OCI-LY1 (cell line): ENCODE results near the gene MPZL3.

Experiments
- H2AFZ ChIP-seq: fragments of 200-600 bp; sonication (generic), shearing (Covaris generic); 2 replicates; pipeline ENCODE4 v1.6.0; 2014; ENCODE audit warnings: antibody characterized with exemption, mild to moderate bottlenecking, low read length
- H3F3A ChIP-seq: fragments of 200-600 bp; sonication (generic), shearing (Covaris generic); 2 replicates; pipeline ENCODE4 v1.6.0; 2014; ENCODE audit warnings: mild to moderate bottlenecking, antibody characterized with exemption, low read length, moderate library complexity; ENCODE audit not compliant: insufficient read depth
- H3K27ac ChIP-seq: fragments of 200-600 bp; sonication (generic); 2 replicates; pipeline ENCODE4 v1.5.1; 2014; ENCODE audit warnings: low read length, mixed run types, mild to moderate bottlenecking, low read depth; ENCODE audit not compliant: poor library complexity, severe bottlenecking
- H3K27me3 ChIP-seq: fragments of 200-600 bp; sonication (generic); 2 replicates; pipeline ENCODE4 v1.6.0; 2014; ENCODE audit warnings: antibody characterized with exemption, mild to moderate bottlenecking, low read length, moderate library complexity; ENCODE audit not compliant: insufficient read depth
- H3K36me3 ChIP-seq: fragments of 200-600 bp; sonication (generic); 2 replicates; pipeline ENCODE4 v1.6.1; 2014; ENCODE audit warnings: mild to moderate bottlenecking, antibody characterized with exemption, low read length, moderate library complexity, mixed read lengths; ENCODE audit not compliant: insufficient read depth
- H3K4me1 ChIP-seq: fragments of 200-600 bp; sonication (generic); 2 replicates; pipeline ENCODE4 v1.5.1; 2014; ENCODE audit warnings: mild to moderate bottlenecking, low read length, moderate library complexity; ENCODE audit not compliant: insufficient read depth, severe bottlenecking
- H3K4me2 ChIP-seq: fragments of 200-600 bp; sonication (generic), shearing (Covaris generic); 2 replicates; pipeline ENCODE4 v1.6.1; 2014; ENCODE audit warnings: low read length
- H3K4me3 ChIP-seq: fragments of 200-600 bp; sonication (generic); 2 replicates; pipeline ENCODE4 v1.5.1; 2014; ENCODE audit warnings: low read length, low read depth, mild to moderate bottlenecking, mixed read lengths; ENCODE audit not compliant: poor library complexity, severe bottlenecking
- H3K79me2 ChIP-seq: fragments of 200-600 bp; shearing (Covaris generic); 2 replicates; pipeline ENCODE4 v1.6.1; 2016; ENCODE audit warnings: mixed run types, low read length, mixed read lengths; ENCODE audit not compliant: insufficient read depth
- H3K9ac ChIP-seq: fragments of 200-600 bp; sonication (generic), shearing (Covaris generic); 2 replicates; pipeline ENCODE4 v1.6.1; 2014; ENCODE audit warnings: mild to moderate bottlenecking, low read length, mixed read lengths
- H3K9me2 ChIP-seq: fragments of 200-600 bp; sonication (generic), shearing (Covaris generic); 2 replicates; pipeline ENCODE4 v1.6.1; 2014; ENCODE audit warnings: low read depth, mild to moderate bottlenecking, low read length, mixed read lengths
- H3K9me3 ChIP-seq: fragments of 200-600 bp; shearing (Covaris generic); 2 replicates; pipeline ENCODE4 v1.6.1; 2014; ENCODE audit warnings: low read length, mixed read lengths
- H4K20me1 ChIP-seq: fragments of 200-600 bp; sonication (generic), shearing (Covaris generic); 2 replicates; pipeline ENCODE4 v1.6.0; 2016; ENCODE audit warnings: mild to moderate bottlenecking, low read length; ENCODE audit not compliant: insufficient read depth
- CTCF ChIP-seq: fragments of 200-600 bp; sonication (generic), shearing (Covaris generic); IDR thresholded peaks from 2 replicates; pipeline ENCODE4 v1.5.1; 2017; ENCODE audit warnings: mild to moderate bottlenecking, antibody characterized with exemption, low read length, moderate library complexity, mixed read lengths
- EZH2 ChIP-seq: fragments of 200-600 bp; sonication (generic), shearing (Covaris generic); IDR thresholded peaks from 2 replicates; pipeline ENCODE4 v1.8.0; 2017; ENCODE audit warnings: borderline replicate concordance, mixed run types, mild to moderate bottlenecking, antibody characterized with exemption, low read length, moderate library complexity, mixed read lengths

Gene MPZL3

DNA sequence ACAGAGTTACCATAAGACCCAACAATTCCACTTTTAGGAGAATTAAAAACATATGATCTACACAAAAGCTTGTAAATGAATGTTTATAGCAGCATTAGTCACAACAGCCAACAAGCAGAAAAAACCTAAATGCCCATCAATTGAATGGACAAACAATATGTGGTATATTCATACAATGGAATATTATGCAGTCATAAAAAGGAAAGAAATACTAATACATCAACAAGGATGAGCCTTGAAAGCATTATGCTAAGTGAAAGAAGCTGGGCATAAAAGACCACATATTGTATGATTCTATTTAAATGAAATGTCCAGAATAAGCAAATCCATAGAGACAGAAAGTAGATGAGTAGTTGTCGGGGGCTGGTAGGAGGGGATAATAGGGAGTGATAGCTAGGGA, 7.0 kb upstream of the MPZL3 start:
- TF ChIP-seq CTCF (no peak), EZH2 (no peak)

DNA sequence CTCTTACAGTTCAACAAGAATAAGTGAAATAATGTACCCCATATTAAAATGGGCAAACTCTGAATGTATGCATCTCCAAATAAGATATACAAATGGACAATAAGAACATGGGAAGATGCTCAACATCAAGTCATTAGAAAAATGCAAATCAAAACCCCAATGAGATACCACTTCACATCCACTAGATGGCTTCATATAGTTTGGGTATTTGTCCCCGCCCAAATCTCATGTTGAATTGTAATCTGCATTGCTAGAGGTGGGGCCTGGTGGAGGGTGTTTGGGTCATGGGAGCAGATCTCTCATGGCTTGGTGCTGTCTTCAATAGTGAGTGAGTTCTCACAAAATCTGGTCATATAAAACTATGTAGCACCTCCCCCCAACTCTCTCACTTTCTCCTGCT, 6.2 kb upstream of the MPZL3 start:
- no peak overlapping the region for H3K4me3 ChIP-seq
- no peak overlapping the region for H3K9ac ChIP-seq
- H3K4me2 ChIP-seq = no peak overlapping the region
- H3K36me3 ChIP-seq = no peaks in the 10 kb centered on the region
- H3K27ac ChIP-seq = no peak overlapping the region
- no peak for TF ChIP-seq EZH2
- no peak; the same call in 1 of the 2 replicates for TF ChIP-seq CTCF
- no peaks in the 10 kb centered on the region for H3F3A ChIP-seq
- no peaks in the 10 kb centered on the region for H3K27me3 ChIP-seq
- H3K9me3 ChIP-seq = no peaks in the 10 kb centered on the region
- no peaks in the 10 kb centered on the region for H3K79me2 ChIP-seq
- H3K9me2 ChIP-seq = no peaks in the 10 kb centered on the region
- no peaks in the 10 kb centered on the region for H4K20me1 ChIP-seq
- H2AFZ ChIP-seq = no peak overlapping the region
- no peaks in the 10 kb centered on the region for H3K4me1 ChIP-seq

More for the DNA sequence above, 7.0 kb upstream of the MPZL3 start:
- H3K4me1 ChIP-seq = no peaks in the 10 kb centered on the region
- no peak overlapping the region for H3K27ac ChIP-seq
- no peaks in the 10 kb centered on the region for H3K79me2 ChIP-seq
- no peaks in the 10 kb centered on the region for H3K9me2 ChIP-seq
- no peak overlapping the region for H3K4me2 ChIP-seq
- H4K20me1 ChIP-seq = no peaks in the 10 kb centered on the region
- H3K36me3 ChIP-seq = no peaks in the 10 kb centered on the region
- H3K27me3 ChIP-seq = no peaks in the 10 kb centered on the region
- no peak overlapping the region for H3K9ac ChIP-seq
- no peak overlapping the region for H2AFZ ChIP-seq
- H3K9me3 ChIP-seq = no peaks in the 10 kb centered on the region
- H3K4me3 ChIP-seq = no peak overlapping the region
- H3F3A ChIP-seq = no peaks in the 10 kb centered on the region

GRCh38 chr11:118252688-118253087, 523 bp upstream of the MPZL3 start:
- H3K79me2 ChIP-seq = no peaks in the 10 kb centered on the region
- peak overlapping the region; percentile 98 for H3K4me2 ChIP-seq
- no peaks in the 10 kb centered on the region for H3K27me3 ChIP-seq
- H3K36me3 ChIP-seq = no peaks in the 10 kb centered on the region
- no peaks in the 10 kb centered on the region for H4K20me1 ChIP-seq
- H3K9me2 ChIP-seq = no peaks in the 10 kb centered on the region
- no peaks in the 10 kb centered on the region for H3F3A ChIP-seq
- peaks cover 14% of the 10 kb centered on the region for H3K4me1 ChIP-seq
- H3K9ac ChIP-seq = peak overlapping the region; percentile 82
- no peaks in the 10 kb centered on the region for H3K9me3 ChIP-seq
- no peak for TF ChIP-seq EZH2
- no peak for TF ChIP-seq CTCF
- peak overlapping the region; percentile 85 for H3K4me3 ChIP-seq
- H2AFZ ChIP-seq = peak overlapping the region; percentile 82
- peak overlapping the region; percentile 68 for H3K27ac ChIP-seq
